ENCODE measurements around the gene ZNF148. TPM values are rescaled to one million over a fixed set of nuclear protein-coding genes. Genes with fewer than 3 reads are reported as not detected.

Gene ZNF148
- total RNA-seq, 1 donor from 2014 or later = 44.5 TPM

GRCh38 chr3:125351814-125352456, 23.2 kb downstream of the ZNF148 start:
- Histone ChIP-seq H3K4me3 (ENCODE audit: insufficient read depth, low read depth, low read length) (no peak overlapping the region), H3K4me2 (ENCODE audit: low read length) (peak overlapping the region; percentile 48), H3K36me3 (ENCODE audit: insufficient read depth, low read length) (no peaks in the 10 kb centered on the region), H3K4me1 (ENCODE audit: insufficient read depth, low read length) (peaks cover 3% of the 10 kb centered on the region), H3K9ac (ENCODE audit: low read length) (peak overlapping the region; percentile 19), H2AFZ (ENCODE audit: low read depth, low read length) (no peak overlapping the region), H3K27ac (ENCODE audit: low read depth, low read length) (peak overlapping the region; percentile 21), H3K27me3 (ENCODE audit: insufficient read depth, low read length) (no peaks in the 10 kb centered on the region), H3K9me3 (ENCODE audit: insufficient read depth, low read depth, low read length) (no peaks in the 10 kb centered on the region), H4K20me1 (ENCODE audit: insufficient read depth, low read length) (peaks cover 88% of the 10 kb centered on the region), H3K79me2 (ENCODE audit: insufficient read depth, low read length) (peaks cover 100% of the 10 kb centered on the region)
- Mint-ChIP-seq H3K27me3 (ENCODE audit: low read depth, unreplicated experiment) (no peaks in the 10 kb centered on the region), H3K4me1 (ENCODE audit: low read depth, unreplicated experiment) (peaks cover 24% of the 10 kb centered on the region), H3K27ac (ENCODE audit: unreplicated experiment) (peak overlapping the region; percentile 64), H3K9me3 (ENCODE audit: unreplicated experiment) (peaks cover 2% of the 10 kb centered on the region), H3K36me3 (ENCODE audit: low read depth, unreplicated experiment) (peaks cover 7% of the 10 kb centered on the region), H3K4me3 (ENCODE audit: unreplicated experiment) (no peak overlapping the region)
- peak; percentile 62 for DNase-seq (ENCODE audit: low read depth)
- FAIRE-seq = peak; percentile 72
- TF ChIP-seq CTCF (IDR thresholded peaks at IDR 0.05; ENCODE audit: insufficient read depth, low read depth, low read length) = no peak
- TF ChIP-seq EZH2 (IDR thresholded peaks at IDR 0.05; ENCODE audit: insufficient read depth, low read length) = no peak

GRCh38 chr3:125351152-125351551, 24.0 kb downstream of the ZNF148 start:
- peaks cover 87% of the 10 kb centered on the region for H4K20me1 ChIP-seq (ENCODE audit: insufficient read depth, low read length)
- TF ChIP-seq CTCF (IDR thresholded peaks at IDR 0.05; ENCODE audit: insufficient read depth, low read depth, low read length) = no peak
- no peak for TF ChIP-seq EZH2 (IDR thresholded peaks at IDR 0.05; ENCODE audit: insufficient read depth, low read length)
- no peak overlapping the region for H3K27ac ChIP-seq (ENCODE audit: low read depth, low read length)
- no peaks in the 10 kb centered on the region for H3K36me3 ChIP-seq (ENCODE audit: insufficient read depth, low read length)
- H3K27me3 ChIP-seq (ENCODE audit: insufficient read depth, low read length) = no peaks in the 10 kb centered on the region
- peaks cover 24% of the 10 kb centered on the region for H3K4me1 Mint-ChIP-seq (ENCODE audit: low read depth, unreplicated experiment)
- peaks cover 11% of the 10 kb centered on the region for H3K36me3 Mint-ChIP-seq (ENCODE audit: low read depth, unreplicated experiment)
- no peak overlapping the region for H2AFZ ChIP-seq (ENCODE audit: low read depth, low read length)
- H3K4me1 ChIP-seq (ENCODE audit: insufficient read depth, low read length) = peaks cover 3% of the 10 kb centered on the region
- peaks cover 100% of the 10 kb centered on the region for H3K79me2 ChIP-seq (ENCODE audit: insufficient read depth, low read length)
- FAIRE-seq (no peak), DNase-seq (ENCODE audit: low read depth) (no peak)
- no peak overlapping the region for H3K4me3 Mint-ChIP-seq (ENCODE audit: unreplicated experiment)
- no peaks in the 10 kb centered on the region for H3K9me3 ChIP-seq (ENCODE audit: insufficient read depth, low read depth, low read length)
- H3K4me2 ChIP-seq (ENCODE audit: low read length) = no peak overlapping the region
- no peaks in the 10 kb centered on the region for H3K27me3 Mint-ChIP-seq (ENCODE audit: low read depth, unreplicated experiment)
- no peak overlapping the region for H3K4me3 ChIP-seq (ENCODE audit: insufficient read depth, low read depth, low read length)
- no peak overlapping the region for H3K9ac ChIP-seq (ENCODE audit: low read length)
- H3K9me3 Mint-ChIP-seq (ENCODE audit: unreplicated experiment) = peaks cover 2% of the 10 kb centered on the region
- no peak overlapping the region for H3K27ac Mint-ChIP-seq (ENCODE audit: unreplicated experiment)

GRCh38 chr3:125350597-125350996, 24.5 kb downstream of the ZNF148 start:
- no peak for FAIRE-seq
- H3K4me2 ChIP-seq (ENCODE audit: low read length) = no peak overlapping the region
- H3K27ac Mint-ChIP-seq (ENCODE audit: unreplicated experiment) = no peak overlapping the region
- no peak overlapping the region for H3K27ac ChIP-seq (ENCODE audit: low read depth, low read length)
- no peak for DNase-seq (ENCODE audit: low read depth)
- peaks cover 2% of the 10 kb centered on the region for H3K9me3 Mint-ChIP-seq (ENCODE audit: unreplicated experiment)
- no peak overlapping the region for H3K9ac ChIP-seq (ENCODE audit: low read length)
- no peak overlapping the region for H2AFZ ChIP-seq (ENCODE audit: low read depth, low read length)
- no peak overlapping the region for H3K4me3 Mint-ChIP-seq (ENCODE audit: unreplicated experiment)
- TF ChIP-seq EZH2 (IDR thresholded peaks at IDR 0.05; ENCODE audit: insufficient read depth, low read length) (no peak), CTCF (IDR thresholded peaks at IDR 0.05; ENCODE audit: insufficient read depth, low read depth, low read length) (no peak)
- peaks cover 24% of the 10 kb centered on the region for H3K4me1 Mint-ChIP-seq (ENCODE audit: low read depth, unreplicated experiment)
- peaks cover 3% of the 10 kb centered on the region for H3K4me1 ChIP-seq (ENCODE audit: insufficient read depth, low read length)
- H3K36me3 Mint-ChIP-seq (ENCODE audit: low read depth, unreplicated experiment) = peaks cover 11% of the 10 kb centered on the region
- peaks cover 86% of the 10 kb centered on the region for H4K20me1 ChIP-seq (ENCODE audit: insufficient read depth, low read length)
- H3K27me3 Mint-ChIP-seq (ENCODE audit: low read depth, unreplicated experiment) = no peaks in the 10 kb centered on the region
- no peak overlapping the region for H3K4me3 ChIP-seq (ENCODE audit: insufficient read depth, low read depth, low read length)
- H3K9me3 ChIP-seq (ENCODE audit: insufficient read depth, low read depth, low read length) = no peaks in the 10 kb centered on the region
- H3K36me3 ChIP-seq (ENCODE audit: insufficient read depth, low read length) = no peaks in the 10 kb centered on the region
- H3K27me3 ChIP-seq (ENCODE audit: insufficient read depth, low read length) = no peaks in the 10 kb centered on the region
- H3K79me2 ChIP-seq (ENCODE audit: insufficient read depth, low read length) = peaks cover 100% of the 10 kb centered on the region

Data from astrocyte (in vitro differentiated cells and primary cell).